HG03159 (cell line): Measurements from ENCODE around the gene MYCN.
A peak's percentile ranks its signal among the peaks of the same experiment; 100 is the strongest.
"Not testable (repeated sequence)": the region's sequence is repeated elsewhere in the genome, so short reads cannot be mapped to it uniquely, and the experiment has no call there.

ENCODE experiments used
- ATAC-seq: cut with Tn5 transposase; IDR thresholded peaks from one replicate; pipeline ENCODE4 v1.9.1; 2021; ENCODE audit warnings: mild to moderate bottlenecking, moderate library complexity; ENCODE audit not compliant: unreplicated experiment

MYCN gene

GRCh38 chr2:15939854-15940660 is at the start of gene MYCN:
Gene MYCN, plus strand, starts transcription at chr2:15940550. Its CDS starts 1,515 bp downstream, at chr2:15942065.
- peak; percentile 18 for ATAC-seq

- no peak for ATAC-seq
These were observed 49.1 kb upstream of the MYCN start for GRCh38 chr2:15890936-15891905.

- no peak for ATAC-seq
These were observed 48.0 kb upstream of the MYCN start for GRCh38 chr2:15892151-15892880.

- ATAC-seq, result no peak
These were observed 47.3 kb upstream of the MYCN start for GRCh38 chr2:15893085-15893484.

GRCh38 chr2:15893689-15894480 is 46.5 kb upstream of the MYCN start:
- no peak for ATAC-seq

- ATAC-seq, result no peak
These were observed 45.7 kb upstream of the MYCN start for GRCh38 chr2:15894481-15895144.

GRCh38 chr2:15895615-15896469 is 44.5 kb upstream of the MYCN start:
- no peak for ATAC-seq

- ATAC-seq, result no peak
These were observed 43.5 kb upstream of the MYCN start for GRCh38 chr2:15896859-15897258.

GRCh38 chr2:15897431-15898098 is 42.8 kb upstream of the MYCN start:
- ATAC-seq, result no peak

GRCh38 chr2:15899327-15899612 is 41.1 kb upstream of the MYCN start:
- no peak for ATAC-seq

- ATAC-seq, result no peak
These were observed 40.4 kb upstream of the MYCN start for GRCh38 chr2:15899751-15900493.

GRCh38 chr2:15901095-15901807 is 39.1 kb upstream of the MYCN start:
- no peak for ATAC-seq

- no peak for ATAC-seq
These were observed 38.6 kb upstream of the MYCN start for GRCh38 chr2:15901808-15902130.

- ATAC-seq, result not testable (repeated sequence)
These were observed 36.4 kb upstream of the MYCN start for GRCh38 chr2:15903910-15904309.

GRCh38 chr2:15905267-15905645 is 35.1 kb upstream of the MYCN start:
- no peak for ATAC-seq

GRCh38 chr2:15905986-15906491 is 34.3 kb upstream of the MYCN start:
- no peak for ATAC-seq

- no peak for ATAC-seq
These were observed 33.6 kb upstream of the MYCN start for GRCh38 chr2:15906778-15907177.
